Immature natural killer cell (primary cell): ENCODE data around the gene RPL29. TPM values are rescaled to one million over a fixed set of nuclear protein-coding genes. Genes with fewer than 3 reads are reported as not detected.

ENCODE experiments used
- DNase-seq, 3 donors: peaks; one replicate each; pipeline ENCODE4 v3.0.0; 2022; ENCODE audit warnings: mixed read lengths in 1 of 3
- H3K27ac Mint-ChIP-seq, 6 donors: one replicate each; pipeline ENCODE4 v1.8.0; 2020; ENCODE audit warnings: mixed read lengths in 6 of 6, mild to moderate bottlenecking in 5 of 6, inconsistent platforms in 4 of 6, moderate library complexity in 3 of 6
- H3K27me3 Mint-ChIP-seq, 3 donors: one replicate each; pipeline ENCODE4 v1.8.0; 2020 to 2021; ENCODE audit warnings: low read depth in 3 of 3, mild to moderate bottlenecking in 3 of 3, mixed read lengths in 3 of 3, moderate library complexity in 3 of 3, inconsistent platforms in 1 of 3
- H3K36me3 Mint-ChIP-seq, 3 donors: one replicate each; pipeline ENCODE4 v1.8.0; 2020; ENCODE audit warnings: mixed read lengths in 3 of 3, inconsistent platforms in 2 of 3, mild to moderate bottlenecking in 2 of 3
- H3K4me1 Mint-ChIP-seq, 2 donors: one replicate each; pipeline ENCODE4 v1.8.0; 2020; ENCODE audit warnings: inconsistent platforms in 2 of 2, mild to moderate bottlenecking in 2 of 2, mixed read lengths in 2 of 2, moderate library complexity in 1 of 2
- H3K4me3 Mint-ChIP-seq, 5 donors: one replicate each; pipeline ENCODE4 v1.8.0; 2020; ENCODE audit warnings: mild to moderate bottlenecking in 5 of 5, mixed read lengths in 5 of 5, inconsistent platforms in 3 of 5, moderate library complexity in 3 of 5
- H3K9me3 Mint-ChIP-seq, 6 donors: one replicate each; pipeline ENCODE4 v1.8.0; 2020; ENCODE audit warnings: mild to moderate bottlenecking in 6 of 6, mixed read lengths in 6 of 6, inconsistent platforms in 4 of 6, moderate library complexity in 3 of 6
- polyA plus RNA-seq, 3 donors: library from polyadenylated mRNA; unstranded; fragments of 300-500 nt; fragmentation: Illumina TruSeq; gene quantifications; one replicate each; pipeline ENCODE4 v1.2.3, GENCODE V29; 2021

The RPL29 gene
- polyA plus RNA-seq, 3 donors from 2014 or later, result 501 to 1,073 (median 800) TPM

DNA sequence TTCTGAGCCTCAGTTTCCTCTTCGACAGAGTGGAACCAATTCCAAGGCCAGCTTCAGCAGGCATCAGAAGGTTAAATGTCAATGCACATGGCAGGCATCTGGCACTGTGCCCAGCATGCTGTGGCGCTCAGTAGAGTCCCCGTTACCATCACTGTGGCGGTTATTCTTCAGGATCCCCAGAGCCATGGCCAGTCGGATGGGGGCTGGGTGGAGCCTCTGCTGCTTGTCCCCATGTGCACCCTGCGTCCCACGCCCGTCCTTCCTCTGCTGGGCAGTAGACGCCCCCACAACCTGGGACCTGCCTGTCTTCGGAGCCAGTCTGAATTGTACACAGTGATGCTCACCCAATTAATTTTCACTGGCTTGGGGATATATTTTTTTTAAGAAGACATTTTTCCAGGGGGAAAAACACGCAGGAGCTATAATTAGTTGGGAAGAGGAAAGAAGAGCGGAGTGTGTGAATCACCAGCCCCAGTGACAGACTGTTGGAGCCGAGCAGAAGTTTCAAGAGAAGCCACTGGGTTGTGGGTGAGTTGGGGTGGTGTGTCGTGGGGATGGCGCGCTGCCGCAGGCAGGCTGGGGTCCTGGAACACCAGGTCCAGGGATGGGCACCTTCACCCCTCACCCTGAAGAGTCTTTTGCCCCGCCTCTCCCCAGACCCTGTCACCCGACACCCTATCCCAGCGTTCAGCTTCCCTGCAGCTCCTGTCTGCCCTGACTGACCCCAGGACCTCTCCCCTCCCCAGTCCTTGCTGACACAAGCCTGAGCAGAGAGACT lies 26.8 kb upstream of the RPL29 start:
- Mint-ChIP-seq H3K4me3 (no peak overlapping the region), H3K27ac (no peak overlapping the region), H3K36me3 (no peaks in the 10 kb centered on the region), H3K4me1 (peaks cover 0 to 3% of the 10 kb centered on the region in 2 donors), H3K27me3 (peaks cover 0 to 3% (median 0%) of the 10 kb centered on the region in 3 donors), H3K9me3 (no peaks in the 10 kb centered on the region)
- DNase-seq, result no peak

DNA sequence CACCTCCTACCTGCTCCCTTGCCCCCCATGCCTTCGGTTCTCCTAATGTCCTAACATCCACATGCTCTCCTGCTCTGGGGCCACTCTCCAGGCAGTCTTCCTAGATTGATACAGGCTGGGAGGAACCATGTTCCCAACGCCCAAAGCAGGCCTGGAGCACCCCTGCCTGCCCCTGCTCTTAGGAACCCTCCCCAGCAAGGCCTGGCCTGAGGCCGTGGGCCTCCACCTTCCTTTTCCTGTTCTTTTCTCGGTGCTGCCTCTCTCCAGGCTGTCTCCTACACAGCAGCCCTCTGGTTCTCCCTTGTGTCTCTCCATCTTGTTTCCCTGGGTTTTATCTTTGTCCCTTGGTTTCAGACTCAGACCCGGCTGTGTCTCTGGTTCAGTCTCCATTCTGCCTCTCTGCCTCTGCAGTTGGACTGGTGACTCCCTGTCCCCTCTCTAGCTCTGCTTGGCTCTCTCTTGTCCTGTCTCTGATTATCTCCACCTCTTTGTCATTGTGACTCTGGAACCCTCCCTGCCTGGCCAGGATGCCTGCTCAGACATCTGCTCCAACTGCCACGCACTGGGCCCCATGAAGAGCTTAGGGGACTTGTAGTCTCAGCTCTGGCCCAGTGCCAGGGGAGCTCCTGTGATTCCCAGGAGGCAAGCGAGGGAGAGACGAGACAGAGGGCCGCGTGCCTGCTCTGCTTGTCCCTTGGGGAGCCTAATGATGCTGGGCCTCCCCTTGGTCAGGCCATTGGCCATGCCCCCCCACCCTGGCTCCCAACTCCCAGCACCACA lies 26.0 kb upstream of the RPL29 start:
- no peak overlapping the region for H3K4me3 Mint-ChIP-seq
- no peaks in the 10 kb centered on the region for H3K36me3 Mint-ChIP-seq
- H3K27ac Mint-ChIP-seq, result peak overlapping the region in 2 of 6 donors; percentile 13 to 63
- H3K27me3 Mint-ChIP-seq, result peaks cover 0 to 3% (median 0%) of the 10 kb centered on the region in 3 donors
- no peaks in the 10 kb centered on the region for H3K9me3 Mint-ChIP-seq
- H3K4me1 Mint-ChIP-seq, result peaks cover 0 to 3% of the 10 kb centered on the region in 2 donors
- DNase-seq, result no peak

DNA sequence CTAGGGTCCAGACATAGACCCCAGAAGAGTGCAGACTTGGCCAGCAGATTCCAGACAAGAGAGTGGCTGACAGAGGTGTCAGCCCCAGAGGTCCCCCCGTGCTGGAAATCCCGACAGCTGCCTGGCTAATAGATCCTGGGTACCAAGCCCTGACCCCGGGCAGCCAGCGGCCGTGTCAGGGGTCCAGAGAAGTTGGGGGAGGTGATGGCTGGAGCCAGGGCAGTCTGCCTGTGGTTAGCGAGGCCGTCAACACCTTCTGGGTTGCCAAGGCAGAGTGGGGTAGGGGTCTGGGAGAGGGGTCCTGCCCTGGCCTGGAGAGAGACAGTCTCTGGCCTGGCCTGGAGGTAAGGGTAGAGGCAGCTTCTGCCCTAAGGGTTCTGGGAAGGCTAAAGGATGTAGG lies 25.1 kb upstream of the RPL29 start:
- no peak for DNase-seq
- Mint-ChIP-seq H3K27me3 (peaks cover 0 to 3% (median 0%) of the 10 kb centered on the region in 3 donors), H3K36me3 (no peaks in the 10 kb centered on the region), H3K4me3 (no peak overlapping the region), H3K9me3 (no peaks in the 10 kb centered on the region), H3K27ac (peak overlapping the region in 1 of 6 donors; percentile 58), H3K4me1 (peaks cover 0 to 3% of the 10 kb centered on the region in 2 donors)

DNA sequence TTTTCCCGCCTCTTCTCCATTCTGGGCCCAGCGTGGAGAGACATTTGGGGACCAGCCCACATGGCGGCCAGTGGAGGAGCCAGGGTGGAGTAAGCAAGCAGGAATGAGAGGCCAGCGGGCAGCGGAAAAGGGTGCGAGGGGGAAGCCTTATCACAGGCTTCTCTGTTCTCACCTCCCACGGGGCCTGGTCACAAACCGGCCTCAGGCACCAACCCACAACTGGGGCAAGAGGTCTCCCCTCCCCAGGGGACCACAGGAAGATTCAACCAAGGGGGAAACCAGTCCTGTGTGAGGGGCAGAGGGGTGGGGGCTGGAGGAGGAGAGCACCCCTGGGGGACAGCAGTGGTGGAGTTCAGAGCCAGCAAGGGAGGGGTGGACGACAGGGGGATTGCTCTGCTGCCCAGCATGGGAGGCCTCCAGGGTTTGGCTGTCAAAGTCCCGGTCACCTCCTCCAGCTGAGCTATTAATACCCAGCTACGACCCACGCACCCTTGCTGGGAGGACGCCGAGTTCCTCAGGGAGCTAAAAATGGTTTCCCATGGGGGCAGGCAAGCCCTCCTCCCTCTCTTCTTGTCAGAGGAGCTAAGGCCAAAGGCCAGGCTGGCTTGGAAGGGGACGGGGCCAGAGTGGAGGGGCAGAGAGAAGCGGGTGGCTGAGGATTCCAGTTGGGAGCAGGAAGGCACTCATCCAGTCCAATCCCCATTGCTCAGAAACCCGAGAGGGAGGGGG lies 23.8 kb upstream of the RPL29 start:
- Mint-ChIP-seq H3K27me3 (peaks cover 0 to 3% (median 0%) of the 10 kb centered on the region in 3 donors), H3K27ac (no peak overlapping the region), H3K36me3 (no peaks in the 10 kb centered on the region), H3K4me1 (peaks cover 0 to 3% of the 10 kb centered on the region in 2 donors), H3K4me3 (no peak overlapping the region), H3K9me3 (no peaks in the 10 kb centered on the region)
- DNase-seq, result no peak

DNA sequence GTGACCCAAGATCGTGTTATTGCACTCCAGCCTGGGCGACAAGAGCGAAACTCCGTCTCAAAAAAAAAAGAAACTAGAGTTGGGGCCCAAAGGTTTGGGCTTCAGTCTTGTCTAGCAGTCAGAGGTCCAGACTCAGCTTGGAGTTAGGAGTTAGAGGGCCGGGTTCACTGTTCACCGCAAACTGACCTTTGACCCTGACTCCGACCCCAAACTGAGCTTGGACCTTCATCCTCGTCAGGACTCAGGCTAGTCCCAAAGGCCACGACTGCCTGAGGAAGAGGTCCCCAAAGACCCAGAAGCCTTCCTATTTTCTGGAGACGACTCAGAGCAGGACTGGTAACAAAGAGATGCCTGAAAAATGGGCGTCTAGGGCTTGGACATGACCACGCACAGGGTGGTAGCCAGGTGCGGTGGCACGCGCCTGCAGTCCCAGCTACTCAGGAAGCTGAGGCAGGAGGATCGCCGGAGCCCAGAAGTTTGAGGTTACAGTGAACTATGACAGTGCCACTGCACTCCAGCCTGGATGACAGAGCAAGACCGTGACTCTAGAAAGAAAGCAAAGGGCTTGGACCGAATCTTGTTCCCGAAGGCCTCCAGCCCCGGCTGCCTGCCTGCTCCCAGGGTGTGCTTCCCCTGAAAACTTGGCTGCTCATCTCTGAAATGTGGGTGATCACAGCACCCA lies 22.8 kb upstream of the RPL29 start:
- peaks cover 0 to 3% of the 10 kb centered on the region in 2 donors for H3K4me1 Mint-ChIP-seq
- no peaks in the 10 kb centered on the region for H3K9me3 Mint-ChIP-seq
- peaks cover 0 to 3% (median 0%) of the 10 kb centered on the region in 3 donors for H3K27me3 Mint-ChIP-seq
- no peak overlapping the region for H3K4me3 Mint-ChIP-seq
- DNase-seq, result no peak
- no peak overlapping the region for H3K27ac Mint-ChIP-seq
- no peaks in the 10 kb centered on the region for H3K36me3 Mint-ChIP-seq

DNA sequence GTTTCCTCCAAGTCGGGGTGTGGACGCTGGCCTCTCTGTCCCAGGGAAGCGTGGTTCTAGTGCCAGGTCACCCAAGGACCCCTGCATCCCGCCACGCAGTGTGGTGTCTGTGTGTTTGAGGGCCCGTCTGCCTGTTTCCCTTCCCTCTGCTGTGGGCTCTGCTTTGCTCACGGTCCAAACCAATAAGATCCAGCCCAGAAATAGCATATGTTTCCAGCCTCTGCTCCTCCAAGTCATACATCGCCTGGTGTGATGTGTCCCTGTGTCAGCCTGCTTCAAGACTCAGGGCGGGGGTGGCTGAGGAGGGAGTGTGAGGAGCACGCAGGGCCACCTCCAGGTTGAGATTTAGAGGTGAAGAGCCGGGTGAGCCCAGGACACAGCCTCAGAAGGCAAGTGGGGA lies 21.9 kb upstream of the RPL29 start:
- Mint-ChIP-seq H3K4me3 (no peak overlapping the region), H3K36me3 (no peaks in the 10 kb centered on the region), H3K9me3 (no peaks in the 10 kb centered on the region), H3K4me1 (peaks cover 0 to 5% of the 10 kb centered on the region in 2 donors), H3K27me3 (peaks cover 0 to 3% (median 0%) of the 10 kb centered on the region in 3 donors), H3K27ac (peak overlapping the region in 1 of 6 donors; percentile 46)
- no peak for DNase-seq

DNA sequence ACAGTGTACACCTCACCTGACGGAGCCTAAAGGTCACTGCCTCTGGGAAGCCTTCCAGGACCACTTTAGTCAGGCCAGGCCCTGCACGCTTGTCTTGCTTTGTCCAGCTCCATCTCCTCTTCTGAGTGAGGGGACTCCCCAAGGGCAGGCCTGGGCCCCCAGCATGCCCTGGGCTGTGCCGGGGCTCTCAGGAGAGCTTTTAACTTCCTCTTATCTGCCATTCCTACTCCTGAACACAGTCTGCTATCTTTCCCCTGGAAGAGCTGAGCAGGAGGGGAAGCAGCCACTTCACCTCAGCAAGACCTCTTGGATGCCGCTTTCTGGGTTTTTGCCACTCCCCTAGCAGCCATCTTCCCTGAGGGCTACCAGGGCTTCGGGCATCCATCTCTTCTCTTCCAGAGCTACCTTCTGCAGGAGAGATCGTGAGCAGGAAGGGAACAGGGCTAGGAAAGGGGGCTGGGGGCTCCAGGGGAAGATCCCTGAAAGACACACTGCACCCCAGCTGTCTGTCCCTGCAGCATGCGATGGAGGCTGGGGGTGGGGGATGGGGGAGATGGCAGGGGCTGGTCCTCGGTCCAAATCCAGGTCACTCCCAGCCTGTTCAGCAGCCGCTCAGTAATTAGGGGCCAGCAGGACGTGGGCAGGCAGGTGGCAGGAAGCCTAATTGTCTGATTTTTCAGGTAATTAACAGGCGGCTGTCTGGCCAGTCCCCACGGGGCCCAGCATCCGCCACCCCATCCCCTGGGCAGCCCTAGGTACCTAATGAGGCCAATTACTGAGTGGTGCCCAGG lies 19.9 kb upstream of the RPL29 start:
- DNase-seq, result no peak
- Mint-ChIP-seq H3K36me3 (no peaks in the 10 kb centered on the region), H3K9me3 (no peaks in the 10 kb centered on the region), H3K4me1 (peaks cover 0 to 8% of the 10 kb centered on the region in 2 donors), H3K4me3 (no peak overlapping the region), H3K27me3 (peaks cover 0 to 2% (median 1%) of the 10 kb centered on the region in 3 donors), H3K27ac (peak overlapping the region in 1 of 6 donors; percentile 6)

DNA sequence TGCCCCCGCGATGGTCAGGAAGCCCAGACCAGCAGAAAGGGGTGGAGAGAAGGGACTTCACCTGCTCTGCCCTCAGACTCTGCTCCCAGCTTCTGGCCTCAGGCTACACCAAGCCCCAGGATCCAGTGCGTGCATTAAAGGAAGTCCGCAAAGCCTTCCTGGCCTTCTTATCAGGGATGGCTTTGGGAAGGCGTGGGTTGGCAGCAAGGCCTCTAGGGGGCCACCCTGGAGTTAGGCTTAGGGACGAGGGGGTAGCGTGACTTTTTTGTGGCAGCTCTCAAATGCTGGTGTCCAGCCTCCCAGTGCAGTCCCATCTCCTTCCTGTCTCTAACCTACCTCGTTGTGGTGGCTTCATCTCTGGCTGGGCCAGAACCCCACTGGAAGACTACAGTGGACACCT lies 18.9 kb upstream of the RPL29 start:
- Mint-ChIP-seq H3K36me3 (no peaks in the 10 kb centered on the region), H3K4me3 (no peak overlapping the region), H3K27me3 (peaks cover 0 to 2% (median 0%) of the 10 kb centered on the region in 3 donors), H3K27ac (no peak overlapping the region), H3K9me3 (no peaks in the 10 kb centered on the region), H3K4me1 (peaks cover 0 to 8% of the 10 kb centered on the region in 2 donors)
- DNase-seq, result no peak

DNA sequence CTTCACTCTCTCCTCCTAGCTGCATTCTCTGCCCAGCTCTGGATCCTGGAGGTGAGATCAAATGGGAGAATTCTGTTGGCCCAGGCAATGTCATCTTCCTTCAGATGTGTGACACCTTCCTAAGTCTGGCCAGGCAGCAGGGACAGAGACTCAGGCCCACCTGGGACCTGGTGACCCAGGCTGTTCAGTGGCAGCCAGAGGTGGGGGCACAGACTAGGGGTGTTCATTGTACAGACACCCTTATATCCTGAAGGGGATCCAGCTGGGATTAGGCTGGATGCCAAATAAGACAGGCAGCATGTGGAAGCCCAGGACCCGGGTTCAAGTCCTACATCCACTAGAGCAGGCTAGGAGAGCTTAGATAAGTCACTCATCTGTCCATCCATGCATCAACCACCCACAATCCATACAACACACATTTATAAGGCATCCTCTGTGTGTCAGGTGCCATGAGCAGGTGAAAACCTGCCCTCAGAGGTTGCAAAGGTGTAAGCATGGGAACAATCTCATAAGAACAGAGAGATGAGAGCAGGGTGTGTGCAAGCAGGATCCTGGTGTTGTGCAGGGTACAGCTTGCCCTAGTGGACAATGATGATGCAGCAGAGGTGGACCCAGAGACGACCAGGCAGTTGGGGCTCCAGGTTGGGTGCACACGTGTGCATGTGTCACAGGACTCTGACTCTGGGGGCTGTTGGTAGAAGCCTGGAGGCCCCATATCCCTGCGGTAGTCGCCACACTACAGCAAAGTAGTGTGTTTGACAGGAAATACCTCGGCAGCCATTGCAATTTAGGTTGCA lies 18.3 kb upstream of the RPL29 start:
- peaks cover 0 to 2% (median 0%) of the 10 kb centered on the region in 3 donors for H3K27me3 Mint-ChIP-seq
- no peaks in the 10 kb centered on the region for H3K36me3 Mint-ChIP-seq
- DNase-seq, result no peak
- no peaks in the 10 kb centered on the region for H3K9me3 Mint-ChIP-seq
- H3K4me3 Mint-ChIP-seq, result no peak overlapping the region
- peak overlapping the region in 1 of 6 donors; percentile 15 for H3K27ac Mint-ChIP-seq
- H3K4me1 Mint-ChIP-seq, result peaks cover 0 to 6% of the 10 kb centered on the region in 2 donors

DNA sequence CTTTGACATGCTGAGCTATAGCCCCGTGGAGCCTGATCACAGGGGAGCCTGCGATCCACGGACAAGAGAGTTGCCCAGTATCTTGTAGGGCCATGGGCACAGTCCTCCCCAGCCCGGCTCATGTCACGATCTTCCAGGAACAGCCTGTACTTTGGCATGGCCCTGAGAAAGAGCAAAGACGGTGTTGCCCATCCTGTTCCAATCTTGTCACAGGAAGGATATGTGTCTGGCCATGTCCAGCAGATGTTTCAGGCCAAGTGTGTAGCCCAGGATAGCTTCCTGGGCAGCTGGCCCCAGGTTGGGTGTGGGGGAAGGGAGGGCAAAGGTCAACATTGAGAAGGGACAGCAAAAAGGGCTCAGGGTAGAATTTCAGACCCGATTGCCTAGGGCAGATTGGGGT lies 17.0 kb upstream of the RPL29 start:
- H3K36me3 Mint-ChIP-seq, result no peaks in the 10 kb centered on the region
- no peak overlapping the region for H3K4me3 Mint-ChIP-seq
- peaks cover 0 to 2% (median 1%) of the 10 kb centered on the region in 3 donors for H3K27me3 Mint-ChIP-seq
- DNase-seq, result no peak
- no peak overlapping the region for H3K27ac Mint-ChIP-seq
- no peaks in the 10 kb centered on the region for H3K9me3 Mint-ChIP-seq
- H3K4me1 Mint-ChIP-seq, result peaks cover 0 to 6% of the 10 kb centered on the region in 2 donors

DNA sequence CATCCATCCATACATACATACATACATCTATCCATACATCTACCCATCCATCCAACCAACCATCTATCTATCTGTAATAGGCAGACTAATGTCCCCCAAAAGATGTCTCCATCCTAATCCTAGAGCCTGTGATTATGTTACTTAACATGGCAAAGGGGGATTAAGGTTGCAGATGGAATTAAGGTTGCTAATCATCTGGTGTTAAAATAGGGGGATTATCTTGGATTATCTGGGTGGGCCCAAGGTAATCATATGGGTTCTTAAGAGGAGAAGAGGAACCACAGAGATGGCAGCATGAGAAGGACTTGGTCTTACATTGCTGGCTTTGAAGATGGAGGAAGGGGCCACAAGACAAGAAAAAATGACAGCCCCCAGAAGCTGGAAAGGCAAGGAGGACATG lies 14.7 kb upstream of the RPL29 start:
- Mint-ChIP-seq H3K9me3 (no peaks in the 10 kb centered on the region), H3K4me1 (peaks cover 0 to 6% of the 10 kb centered on the region in 2 donors), H3K4me3 (no peak overlapping the region), H3K27ac (no peak overlapping the region), H3K27me3 (peaks cover 0 to 4% (median 2%) of the 10 kb centered on the region in 3 donors), H3K36me3 (no peaks in the 10 kb centered on the region)
- no peak for DNase-seq

DNA sequence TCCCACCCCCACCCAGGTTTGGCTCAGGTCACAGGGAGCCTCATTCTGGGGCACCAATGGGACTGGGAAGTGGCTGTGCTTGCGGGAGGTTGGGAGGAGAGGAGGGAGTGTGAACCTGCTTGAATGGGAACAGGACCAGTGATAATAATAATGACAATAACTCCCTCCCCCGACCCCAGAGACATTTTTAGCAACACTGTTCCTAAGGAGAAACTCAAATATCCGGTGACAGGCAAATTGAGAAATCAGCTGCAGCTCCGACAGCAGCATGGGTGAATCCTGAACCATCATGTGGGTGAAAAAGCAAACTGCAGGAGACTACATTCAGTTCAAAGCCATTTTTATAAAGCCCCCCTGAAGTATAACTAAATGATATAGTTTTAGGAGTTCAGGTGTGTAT lies 11.6 kb upstream of the RPL29 start:
- no peak overlapping the region for H3K27ac Mint-ChIP-seq
- no peak overlapping the region for H3K4me3 Mint-ChIP-seq
- H3K9me3 Mint-ChIP-seq, result no peaks in the 10 kb centered on the region
- peaks cover 0 to 4% (median 3%) of the 10 kb centered on the region in 3 donors for H3K27me3 Mint-ChIP-seq
- H3K36me3 Mint-ChIP-seq, result no peaks in the 10 kb centered on the region
- H3K4me1 Mint-ChIP-seq, result peaks cover 0 to under 1% of the 10 kb centered on the region in 2 donors
- DNase-seq, result no peak
